GM10266 (cell line): Measurements from ENCODE around the gene TOM1.

Source experiments
- DNase-seq: peaks from one replicate; pipeline ENCODE4 v3.0.0; 2012; ENCODE audit errors: extremely low spot score
- TF ChIP-seq, protein P1 (sequence below): IDR thresholded peaks from 2 replicates; pipeline ENCODE4 v1.5.1; 2012; ENCODE audit warnings: mild to moderate bottlenecking, low read depth; ENCODE audit not compliant: control insufficient read depth, insufficient read depth; ENCODE audit errors: missing control alignments

The TOM1 gene

DNA sequence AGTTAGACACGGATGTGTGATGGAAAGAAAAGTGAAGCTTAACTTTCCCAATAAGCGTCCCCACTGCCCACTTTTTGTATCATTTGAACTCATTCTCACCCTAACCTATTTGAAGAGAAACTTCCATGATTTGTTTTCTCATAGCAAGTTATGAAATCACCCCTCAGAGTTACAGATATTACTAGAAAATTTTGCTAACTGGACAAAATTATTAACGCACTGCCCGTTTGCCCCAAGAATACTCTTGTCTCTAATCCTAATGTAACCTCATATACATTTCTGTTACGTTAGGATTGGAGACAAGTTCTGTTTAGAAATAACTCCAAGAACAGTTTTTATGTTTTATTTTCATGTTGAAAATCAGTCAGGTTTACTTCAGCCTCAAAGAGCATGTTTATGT is 25.5 kb downstream of the TOM1 start:
- DNase-seq: no peak
- TF ChIP-seq, protein P1, sequence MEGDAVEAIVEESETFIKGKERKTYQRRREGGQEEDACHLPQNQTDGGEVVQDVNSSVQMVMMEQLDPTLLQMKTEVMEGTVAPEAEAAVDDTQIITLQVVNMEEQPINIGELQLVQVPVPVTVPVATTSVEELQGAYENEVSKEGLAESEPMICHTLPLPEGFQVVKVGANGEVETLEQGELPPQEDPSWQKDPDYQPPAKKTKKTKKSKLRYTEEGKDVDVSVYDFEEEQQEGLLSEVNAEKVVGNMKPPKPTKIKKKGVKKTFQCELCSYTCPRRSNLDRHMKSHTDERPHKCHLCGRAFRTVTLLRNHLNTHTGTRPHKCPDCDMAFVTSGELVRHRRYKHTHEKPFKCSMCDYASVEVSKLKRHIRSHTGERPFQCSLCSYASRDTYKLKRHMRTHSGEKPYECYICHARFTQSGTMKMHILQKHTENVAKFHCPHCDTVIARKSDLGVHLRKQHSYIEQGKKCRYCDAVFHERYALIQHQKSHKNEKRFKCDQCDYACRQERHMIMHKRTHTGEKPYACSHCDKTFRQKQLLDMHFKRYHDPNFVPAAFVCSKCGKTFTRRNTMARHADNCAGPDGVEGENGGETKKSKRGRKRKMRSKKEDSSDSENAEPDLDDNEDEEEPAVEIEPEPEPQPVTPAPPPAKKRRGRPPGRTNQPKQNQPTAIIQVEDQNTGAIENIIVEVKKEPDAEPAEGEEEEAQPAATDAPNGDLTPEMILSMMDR: no peak

DNA sequence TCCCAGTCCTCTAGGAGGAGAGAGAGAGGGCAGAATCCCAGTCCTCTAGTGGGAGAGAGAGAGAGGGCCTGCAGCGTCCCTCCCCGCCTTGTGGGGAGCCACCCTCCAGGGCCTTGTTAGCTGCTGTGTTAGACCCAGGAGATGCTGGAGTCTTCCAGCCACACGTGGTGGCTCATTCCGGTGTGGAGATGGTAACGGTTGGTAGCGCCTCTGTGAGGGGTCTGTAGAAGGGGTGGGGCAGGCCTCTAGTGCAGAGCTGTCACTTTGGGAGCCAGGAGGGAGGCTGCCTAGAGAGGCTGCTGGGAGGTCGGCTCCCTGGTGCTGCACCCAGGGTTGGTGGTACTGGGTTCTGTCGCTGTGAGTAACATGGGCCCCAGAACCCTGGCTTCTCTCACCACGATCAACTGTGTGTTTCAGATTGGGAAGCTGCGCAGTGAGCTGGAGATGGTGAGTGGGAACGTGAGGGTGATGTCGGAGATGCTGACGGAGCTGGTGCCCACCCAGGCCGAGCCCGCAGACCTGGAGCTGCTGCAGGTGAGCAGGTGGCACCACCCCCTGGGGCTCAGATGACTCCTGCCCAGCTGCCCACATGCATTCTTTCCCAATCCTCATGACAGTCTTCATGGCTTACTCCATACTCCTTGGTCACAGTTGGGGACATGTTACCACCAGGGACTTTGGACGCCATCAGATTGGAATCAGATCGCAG is 27.3 kb downstream of the TOM1 start:
- DNase-seq: no peak
- TF ChIP-seq, protein P1: no peak

DNA sequence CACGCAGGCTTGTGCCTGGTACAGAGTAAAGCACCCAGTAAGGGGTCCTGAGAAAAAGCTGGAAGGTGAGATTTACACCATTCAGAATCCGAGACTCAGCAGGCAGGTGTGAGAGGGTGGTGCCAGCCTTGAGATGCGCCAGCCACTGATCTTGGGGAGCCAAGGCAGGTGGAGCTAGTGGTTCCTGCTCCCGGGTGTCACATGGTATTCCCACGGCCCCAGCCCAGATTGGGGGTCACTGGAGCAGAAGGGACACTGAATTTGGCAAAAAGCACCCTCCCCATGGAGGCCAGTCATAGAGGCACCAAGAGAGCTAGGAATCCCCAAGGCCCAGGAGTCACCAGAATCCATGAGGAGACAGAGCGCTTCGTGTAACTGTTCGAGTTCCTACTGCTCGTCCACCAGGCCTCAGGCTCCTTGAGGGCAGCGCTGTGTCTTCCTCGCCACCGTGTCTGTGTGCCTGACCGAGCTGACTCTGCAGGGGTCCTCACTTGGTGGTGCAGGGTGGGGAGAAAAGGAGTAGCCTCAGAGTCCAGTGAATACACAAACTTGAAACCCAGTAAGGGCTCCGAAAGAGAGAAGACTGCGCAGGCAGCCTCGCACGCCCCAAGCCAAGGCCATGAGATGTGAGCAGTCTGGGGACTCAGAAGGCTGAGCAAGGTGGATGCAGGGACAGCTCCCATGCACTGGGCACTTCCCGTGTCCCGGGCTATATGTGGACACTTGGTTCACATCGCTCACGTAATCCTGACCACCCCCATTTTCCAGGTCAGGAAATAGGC is 28.2 kb downstream of the TOM1 start:
- no peak for DNase-seq
- TF ChIP-seq, protein P1: no peak

DNA sequence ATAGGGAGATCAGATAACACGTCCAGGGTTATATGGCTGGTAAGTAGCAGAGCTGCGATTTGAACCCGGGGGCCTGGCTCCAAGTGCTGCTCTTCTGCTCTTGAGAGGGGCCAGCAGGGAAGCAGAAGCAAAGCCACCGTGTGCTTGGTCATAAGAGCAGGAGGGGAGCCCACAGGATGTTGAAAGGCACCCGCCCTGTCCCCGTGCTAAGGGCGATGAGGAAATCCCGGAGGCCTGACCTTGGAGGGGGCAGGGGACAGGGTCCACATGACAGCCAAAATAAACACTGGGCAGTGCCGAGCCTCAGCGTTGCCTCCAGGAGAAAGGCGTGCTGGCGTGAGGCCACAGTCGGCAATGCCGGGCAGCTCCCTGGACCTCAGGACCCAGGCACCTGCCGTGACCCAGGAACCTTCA is 28.8 kb downstream of the TOM1 start:
- TF ChIP-seq, protein P1: no peak
- DNase-seq: no peak

DNA sequence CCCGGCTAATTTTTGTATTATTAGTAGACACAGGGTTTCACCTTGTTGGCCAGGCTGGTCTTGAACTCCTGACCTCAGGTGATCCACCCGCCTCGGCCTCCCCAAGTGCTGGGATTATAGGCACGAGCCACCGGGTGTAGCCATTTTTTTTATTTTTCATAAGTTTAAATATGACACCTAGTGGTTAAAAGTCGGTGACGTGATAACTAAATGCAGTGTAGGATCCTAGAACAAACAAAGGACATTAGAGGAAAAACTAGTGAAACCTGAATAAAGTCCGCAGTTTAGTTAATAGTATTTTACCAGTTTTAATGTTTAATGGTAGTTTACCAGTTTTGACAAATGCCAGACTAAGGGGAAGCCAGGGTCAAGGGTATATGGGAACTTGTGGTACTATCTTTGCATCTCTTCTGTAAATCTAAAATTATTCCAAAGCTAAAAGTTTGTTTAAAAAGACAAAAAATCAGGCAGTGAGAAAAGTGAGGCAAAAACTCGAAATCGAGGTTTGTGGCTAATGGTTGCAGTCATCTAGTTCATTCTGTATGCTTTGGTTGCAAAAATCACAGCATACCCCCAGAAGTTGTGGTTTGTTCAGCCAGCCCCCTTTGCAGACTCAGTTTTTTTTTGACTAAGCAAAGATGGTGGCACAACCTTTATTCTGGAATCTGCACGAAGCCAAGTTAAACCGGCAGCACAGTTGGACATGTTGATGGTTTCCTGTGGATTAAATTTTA is 29.6 kb downstream of the TOM1 start:
- TF ChIP-seq, protein P1: no peak
- DNase-seq: no peak

DNA sequence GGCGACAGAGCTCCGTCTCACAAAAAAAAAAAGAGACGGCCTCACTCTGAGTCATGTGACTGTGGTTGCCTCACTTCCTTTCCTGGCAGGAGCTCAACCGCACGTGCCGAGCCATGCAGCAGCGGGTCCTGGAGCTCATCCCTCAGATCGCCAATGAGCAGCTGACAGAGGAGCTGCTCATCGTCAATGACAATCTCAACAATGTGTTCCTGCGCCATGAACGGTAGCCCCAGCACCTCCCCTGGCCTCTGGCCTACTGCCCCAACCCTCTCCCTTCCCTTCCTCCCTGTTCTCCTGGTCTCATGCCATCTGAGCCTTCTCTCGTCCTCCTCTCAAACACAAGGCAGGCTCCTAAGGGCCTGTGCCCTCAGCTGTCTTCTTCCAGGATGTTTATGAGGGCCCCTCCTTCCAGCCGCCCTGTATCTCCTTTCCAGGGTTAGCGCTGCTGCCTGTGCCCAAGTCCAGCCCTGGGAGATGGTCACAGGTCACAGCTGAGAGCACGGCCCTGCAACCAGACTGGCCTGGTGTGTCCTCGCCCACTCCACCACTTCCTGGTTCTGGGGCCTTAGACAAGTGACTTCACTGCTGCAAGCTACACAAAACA is 30.7 kb downstream of the TOM1 start:
- DNase-seq: no peak
- TF ChIP-seq, protein P1: no peak
